BLaER1 (cell line): ENCODE data around the gene MEDAG.
A peak's percentile ranks its signal among the peaks of the same experiment; 100 is the strongest.

ENCODE experiments used
- H3K27ac ChIP-seq: shearing (Covaris generic); formaldehyde crosslinking; 2 replicates; pipeline ENCODE4 v1.8.1; 2022
- H3K27me3 ChIP-seq: shearing (Covaris generic); formaldehyde crosslinking; 2 replicates; pipeline ENCODE4 v1.8.1; 2022
- H3K36me3 ChIP-seq: shearing (Covaris generic); formaldehyde crosslinking; 2 replicates; pipeline ENCODE4 v1.8.1; 2022
- H3K4me1 ChIP-seq: shearing (Covaris generic); formaldehyde crosslinking; 2 replicates; pipeline ENCODE4 v1.8.1; 2022
- H3K4me2 ChIP-seq: shearing (Covaris generic); formaldehyde crosslinking; 2 replicates; pipeline ENCODE4 v1.8.1; 2022
- H3K4me3 ChIP-seq: shearing (Covaris generic); formaldehyde crosslinking; 2 replicates; pipeline ENCODE4 v1.8.1; 2022
- H3K9ac ChIP-seq: shearing (Covaris generic); formaldehyde crosslinking; 2 replicates; pipeline ENCODE4 v1.8.1; 2022
- H3K9me3 ChIP-seq: shearing (Covaris generic); formaldehyde crosslinking; 2 replicates; pipeline ENCODE4 v1.8.1; 2022
- H4K20me1 ChIP-seq: shearing (Covaris generic); formaldehyde crosslinking; 2 replicates; pipeline ENCODE4 v1.8.1; 2022
- Cebpa-rat ChIP-seq: shearing (Covaris generic); IDR thresholded peaks from 2 replicates; pipeline ENCODE4 v1.8.1; 2022

MEDAG gene

DNA sequence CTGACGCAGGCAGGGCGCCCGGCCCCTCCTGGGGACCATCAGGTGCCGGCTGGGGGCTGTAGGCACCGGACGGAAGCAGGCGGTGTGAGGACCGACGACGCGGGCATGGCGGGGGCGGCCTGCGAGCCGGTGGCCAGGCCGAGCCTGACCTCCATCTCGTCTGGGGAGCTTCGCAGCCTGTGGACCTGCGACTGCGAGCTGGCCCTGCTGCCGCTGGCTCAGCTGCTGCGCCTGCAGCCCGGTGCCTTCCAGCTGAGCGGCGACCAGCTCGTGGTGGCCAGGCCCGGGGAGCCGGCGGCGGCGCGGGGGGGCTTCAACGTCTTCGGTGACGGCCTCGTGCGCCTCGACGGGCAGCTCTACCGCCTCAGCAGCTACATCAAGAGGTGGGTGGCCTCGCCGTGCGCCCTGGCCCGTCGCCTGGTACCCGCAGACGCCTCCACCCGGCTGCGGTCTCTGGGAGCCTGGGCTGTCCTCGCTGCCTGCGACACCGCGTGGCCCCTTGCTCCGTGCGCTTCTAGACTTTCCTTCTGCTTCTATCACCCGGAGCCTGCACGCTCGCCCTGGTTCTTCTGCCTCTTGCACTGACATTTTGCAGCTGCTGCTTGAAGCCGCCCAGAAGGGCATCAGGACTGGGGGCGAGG, 460 bp downstream of the MEDAG start:
- no peaks in the 10 kb centered on the region for H4K20me1 ChIP-seq
- peaks cover 16% of the 10 kb centered on the region for H3K9me3 ChIP-seq
- peaks cover 22% of the 10 kb centered on the region for H3K4me1 ChIP-seq
- H3K36me3 ChIP-seq: no peaks in the 10 kb centered on the region
- no peak overlapping the region for H3K4me2 ChIP-seq
- H3K27me3 ChIP-seq: no peaks in the 10 kb centered on the region
- no peak overlapping the region for H3K27ac ChIP-seq
- H3K4me3 ChIP-seq: no peak overlapping the region
- H3K9ac ChIP-seq: no peak overlapping the region
- no peak for TF ChIP-seq Cebpa-rat

- no peak for TF ChIP-seq Cebpa-rat
- Histone ChIP-seq H3K27me3 (no peaks in the 10 kb centered on the region), H3K4me3 (no peak overlapping the region), H3K4me1 (peaks cover 22% of the 10 kb centered on the region), H4K20me1 (no peaks in the 10 kb centered on the region), H3K4me2 (peak overlapping the region; percentile 52), H3K9ac (no peak overlapping the region), H3K27ac (peak overlapping the region; percentile 41; the same call in 1 of the 2 replicates), H3K36me3 (no peaks in the 10 kb centered on the region), H3K9me3 (peaks cover 16% of the 10 kb centered on the region)
Observed at GRCh38 chr13:30907121-30907861, 1.2 kb downstream of the MEDAG start.

DNA sequence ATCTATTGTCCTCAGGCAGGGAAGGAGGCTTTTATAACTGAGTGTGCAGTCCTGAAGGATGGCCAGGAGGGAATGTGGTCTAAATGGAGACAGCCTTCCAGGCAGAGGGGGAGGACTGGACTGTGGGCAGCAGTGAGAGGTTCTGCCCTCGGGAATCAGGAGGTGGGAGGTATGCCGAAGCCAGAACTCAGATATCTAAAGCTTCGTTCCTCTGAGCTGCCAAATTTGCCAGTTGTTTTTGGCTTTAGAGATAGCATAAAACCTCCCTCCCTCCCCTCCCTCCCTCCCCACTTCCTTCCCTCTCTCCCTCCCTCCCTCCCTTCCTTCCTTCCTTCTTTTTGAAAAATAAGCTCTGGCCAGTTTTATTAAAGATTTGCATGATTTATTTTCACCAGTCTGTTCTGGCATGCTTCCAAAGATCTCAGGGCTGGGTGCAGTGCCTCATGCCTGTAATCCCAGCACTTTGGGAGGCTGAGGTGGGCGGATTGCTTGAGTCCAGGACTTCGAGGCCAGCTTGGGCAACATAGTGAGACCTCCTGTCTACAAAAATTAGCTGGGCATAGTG, 2.4 kb downstream of the MEDAG start:
- peak overlapping the region; percentile 58; the same call in 1 of the 2 replicates for H3K27ac ChIP-seq
- no peaks in the 10 kb centered on the region for H3K27me3 ChIP-seq
- H4K20me1 ChIP-seq: no peaks in the 10 kb centered on the region
- H3K4me1 ChIP-seq: peaks cover 22% of the 10 kb centered on the region
- peak overlapping the region; percentile 52 for H3K4me2 ChIP-seq
- no peak overlapping the region for H3K4me3 ChIP-seq
- no peak for TF ChIP-seq Cebpa-rat
- no peaks in the 10 kb centered on the region for H3K36me3 ChIP-seq
- no peak overlapping the region for H3K9ac ChIP-seq
- H3K9me3 ChIP-seq: peaks cover 16% of the 10 kb centered on the region

GRCh38 chr13:30910676-30911075, 4.6 kb downstream of the MEDAG start:
- no peaks in the 10 kb centered on the region for H4K20me1 ChIP-seq
- H3K36me3 ChIP-seq: no peaks in the 10 kb centered on the region
- H3K4me1 ChIP-seq: peaks cover 22% of the 10 kb centered on the region
- no peak overlapping the region for H3K27ac ChIP-seq
- no peak for TF ChIP-seq Cebpa-rat
- no peak overlapping the region for H3K4me2 ChIP-seq
- H3K27me3 ChIP-seq: no peaks in the 10 kb centered on the region
- H3K9ac ChIP-seq: no peak overlapping the region
- H3K9me3 ChIP-seq: peaks cover 12% of the 10 kb centered on the region
- no peak overlapping the region for H3K4me3 ChIP-seq

DNA sequence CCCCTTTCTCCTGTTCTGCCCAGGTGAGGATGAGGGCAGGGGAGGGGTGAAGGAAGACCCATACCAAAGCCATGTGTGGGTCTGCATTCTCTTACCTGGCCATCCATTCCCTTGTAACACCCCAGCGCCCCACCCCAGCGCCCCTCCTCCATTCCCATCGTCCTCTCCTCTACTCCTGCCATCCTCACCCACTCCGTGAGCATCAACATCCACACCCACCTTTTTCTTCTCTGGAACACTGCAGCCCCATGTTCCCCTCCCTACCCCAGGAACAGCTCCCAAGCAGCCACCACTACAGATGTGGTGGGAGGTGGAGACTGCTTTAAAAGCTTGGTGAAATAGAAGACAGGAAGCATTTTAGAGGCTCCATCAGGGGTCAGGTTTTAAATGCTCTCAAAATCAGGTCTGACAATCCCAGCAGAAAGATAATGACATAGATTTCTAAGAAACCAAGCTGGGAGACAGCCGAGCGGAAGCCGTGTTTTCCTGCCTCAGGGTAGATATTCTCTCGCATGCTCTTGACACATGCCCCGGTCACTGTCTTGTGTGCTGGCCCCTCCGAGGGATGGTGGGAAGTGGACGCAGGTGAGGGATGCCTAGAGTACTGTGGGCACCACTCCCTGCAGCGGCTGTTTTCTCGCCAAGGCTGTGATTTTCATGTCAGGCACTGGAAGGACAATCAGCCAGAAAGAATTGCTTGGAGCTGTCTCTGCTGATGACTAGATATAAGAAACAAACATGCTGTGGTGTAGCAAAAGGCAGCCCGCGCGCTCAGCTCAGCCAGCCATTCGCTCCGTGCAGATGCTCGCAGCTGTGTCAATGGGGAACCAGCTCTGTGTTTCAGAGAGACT, 9.8 kb downstream of the MEDAG start:
- Histone ChIP-seq H3K27ac (no peak overlapping the region), H3K27me3 (no peaks in the 10 kb centered on the region), H3K9ac (no peak overlapping the region), H3K4me1 (no peaks in the 10 kb centered on the region), H3K4me3 (no peak overlapping the region), H3K4me2 (no peak overlapping the region), H4K20me1 (no peaks in the 10 kb centered on the region), H3K9me3 (no peaks in the 10 kb centered on the region), H3K36me3 (no peaks in the 10 kb centered on the region)
- no peak for TF ChIP-seq Cebpa-rat

GRCh38 chr13:30916991-30917390, 10.9 kb downstream of the MEDAG start:
- no peaks in the 10 kb centered on the region for H3K9me3 ChIP-seq
- no peak for TF ChIP-seq Cebpa-rat
- no peaks in the 10 kb centered on the region for H4K20me1 ChIP-seq
- no peak overlapping the region for H3K4me2 ChIP-seq
- H3K4me1 ChIP-seq: no peaks in the 10 kb centered on the region
- H3K9ac ChIP-seq: no peak overlapping the region
- no peak overlapping the region for H3K27ac ChIP-seq
- no peak overlapping the region for H3K4me3 ChIP-seq
- H3K27me3 ChIP-seq: no peaks in the 10 kb centered on the region
- H3K36me3 ChIP-seq: no peaks in the 10 kb centered on the region

DNA sequence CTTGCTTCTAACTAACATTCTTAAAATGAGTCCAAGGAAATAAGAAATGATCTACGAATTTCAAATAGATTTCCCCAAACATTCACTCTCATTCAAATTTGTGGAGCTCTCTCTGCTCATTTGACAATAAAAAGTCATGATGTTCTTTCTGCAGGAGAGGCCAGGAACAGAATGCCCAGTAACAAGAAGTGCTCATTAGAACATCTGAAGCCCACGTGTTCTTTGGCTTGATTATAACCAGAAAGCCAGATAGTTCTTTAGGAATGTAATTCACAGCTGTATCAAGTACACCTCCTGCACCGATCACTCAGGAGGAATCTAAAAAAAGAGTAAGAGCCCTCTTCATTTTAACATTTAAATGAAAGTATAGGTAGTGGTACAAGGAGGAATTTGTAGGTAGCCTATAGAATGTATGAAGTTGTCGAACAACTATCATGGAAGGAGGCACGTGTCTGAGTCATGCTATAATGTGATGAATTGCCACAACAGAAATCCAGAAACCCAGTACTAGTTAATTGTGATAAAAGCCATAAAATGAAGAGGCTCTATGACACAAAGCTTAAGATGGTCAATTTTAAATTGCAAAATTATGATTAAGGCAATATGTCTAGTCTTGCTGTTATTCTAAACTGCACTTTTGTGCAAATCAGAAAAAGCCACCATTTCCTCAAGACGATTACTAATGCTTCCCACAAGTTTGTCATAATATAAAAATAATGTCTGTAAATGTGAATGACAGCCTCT, 12.8 kb downstream of the MEDAG start:
- Histone ChIP-seq H3K27ac (no peak overlapping the region), H3K9ac (no peak overlapping the region)
- TF ChIP-seq Cebpa-rat: no peak

DNA sequence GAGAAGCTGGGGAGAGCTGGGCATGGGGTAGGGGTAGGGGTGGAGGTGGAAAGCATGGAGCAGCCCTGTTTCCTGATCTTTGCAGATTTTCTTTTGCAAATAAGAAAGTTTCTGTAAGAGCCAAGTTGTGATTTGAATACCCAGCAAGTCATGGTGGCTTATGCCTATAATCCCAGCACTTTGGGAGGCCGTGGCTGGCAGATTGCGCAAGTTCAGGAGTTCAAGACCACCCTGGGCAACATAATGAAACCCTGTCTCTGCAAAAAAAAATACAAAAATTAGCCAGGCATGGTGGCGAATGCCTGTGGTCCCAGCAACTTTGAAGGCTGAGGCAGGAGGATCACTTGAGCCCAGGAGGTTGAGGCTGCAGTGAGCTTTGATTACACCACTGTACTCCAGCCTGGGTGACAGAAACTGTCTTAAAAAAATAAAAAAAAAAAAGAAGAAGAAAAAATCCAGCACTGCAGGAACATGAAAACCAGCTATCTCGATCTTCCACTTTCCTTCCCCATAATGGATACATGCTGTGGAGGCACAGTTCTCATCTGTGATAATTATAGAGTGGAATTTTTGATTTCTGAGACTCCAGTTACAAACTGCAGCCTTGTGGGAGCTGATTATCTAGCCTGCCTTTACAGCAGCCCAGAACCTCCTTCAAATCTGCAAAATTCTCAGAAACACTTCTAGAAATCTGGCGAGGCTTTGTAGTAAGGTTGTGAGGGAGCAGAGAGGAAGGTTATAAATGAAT, 14.3 kb downstream of the MEDAG start:
- H3K27me3 ChIP-seq: no peaks in the 10 kb centered on the region
- H3K9ac ChIP-seq: no peak overlapping the region
- no peaks in the 10 kb centered on the region for H3K9me3 ChIP-seq
- no peak overlapping the region for H3K4me2 ChIP-seq
- no peak overlapping the region for H3K4me3 ChIP-seq
- no peak for TF ChIP-seq Cebpa-rat
- H3K27ac ChIP-seq: no peak overlapping the region
- H4K20me1 ChIP-seq: no peaks in the 10 kb centered on the region
- no peaks in the 10 kb centered on the region for H3K4me1 ChIP-seq
- H3K36me3 ChIP-seq: no peaks in the 10 kb centered on the region

More for the DNA sequence above, 12.8 kb downstream of the MEDAG start:
- Histone ChIP-seq H3K4me1 (no peaks in the 10 kb centered on the region), H3K9me3 (no peaks in the 10 kb centered on the region), H3K4me3 (no peak overlapping the region), H3K27me3 (no peaks in the 10 kb centered on the region), H4K20me1 (no peaks in the 10 kb centered on the region), H3K4me2 (no peak overlapping the region), H3K36me3 (no peaks in the 10 kb centered on the region)
